Keratinocyte (primary cell): Measurements from ENCODE around the gene AGAP1. TPM values are rescaled to one million over a fixed set of nuclear protein-coding genes. Genes with fewer than 3 reads are reported as not detected.

Source experiments
- DNase-seq: peaks from one replicate; pipeline ENCODE4 v3.0.0-alpha.2; 2011; ENCODE audit warnings: low read depth, missing footprints, low spot score
- FAIRE-seq: peaks from 2 replicates; lab custom pipeline; 2011; peaks lifted over from hg19 to GRCh38; lab: Jason Lieb, UNC
- H2AFZ ChIP-seq: 2 replicates; pipeline ENCODE4 v1.6.0; 2012; ENCODE audit warnings: low read length, control low read depth, inconsistent platforms; ENCODE audit not compliant: control insufficient read depth
- H3K27ac ChIP-seq: 2 replicates; pipeline ENCODE4 v1.5.1; 2011; ENCODE audit warnings: low read length; ENCODE audit not compliant: control insufficient read depth, insufficient read depth
- H3K27me3 ChIP-seq: 3 replicates; pipeline ENCODE4 v1.6.0; 2011; ENCODE audit warnings: low read length; ENCODE audit not compliant: control insufficient read depth, insufficient read depth; ENCODE audit errors: extremely low read depth
- H3K36me3 ChIP-seq, 2 experiments: 2 replicates in 1 of 2; 3 replicates in 1 of 2; pipeline ENCODE4 v1.5.1; 2011; ENCODE audit warnings: low read length in 2 of 2, mild to moderate bottlenecking in 1 of 2; ENCODE audit not compliant: control insufficient read depth in 2 of 2, insufficient read depth in 2 of 2; ENCODE audit errors: extremely low read depth in 1 of 2
- H3K4me1 ChIP-seq: 3 replicates; pipeline ENCODE4 v1.5.1; 2011; ENCODE audit warnings: low read length; ENCODE audit not compliant: control insufficient read depth, insufficient read depth; ENCODE audit errors: extremely low read depth
- H3K4me2 ChIP-seq: 3 replicates; pipeline ENCODE4 v1.6.0; 2011; ENCODE audit warnings: low read depth, low read length; ENCODE audit not compliant: control insufficient read depth, insufficient read depth; ENCODE audit errors: extremely low read depth
- H3K4me3 ChIP-seq, 3 experiments: fragments of 200-600 bp in 1 of 3; sonication (generic) in 1 of 3; 2 replicates in 2 of 3; 3 replicates in 1 of 3; pipeline ENCODE4 v1.5.1; 2011 to 2016; ENCODE audit warnings: low read length in 3 of 3, mild to moderate bottlenecking in 3 of 3, control low read depth in 2 of 3, inconsistent platforms in 1 of 3, low read depth in 1 of 3, mixed read lengths in 1 of 3, mixed run types in 1 of 3, moderate library complexity in 1 of 3; ENCODE audit not compliant: control insufficient read depth in 2 of 3, insufficient read depth in 2 of 3; ENCODE audit errors: extremely low read depth in 1 of 3
- H3K79me2 ChIP-seq: 2 replicates; pipeline ENCODE4 v1.6.0; 2012; ENCODE audit warnings: low read length; ENCODE audit not compliant: control insufficient read depth, insufficient read depth
- H3K9ac ChIP-seq: 3 replicates; pipeline ENCODE4 v1.6.0; 2011; ENCODE audit warnings: low read length; ENCODE audit not compliant: control insufficient read depth, insufficient read depth; ENCODE audit errors: extremely low read depth
- H3K9me1 ChIP-seq: 3 replicates; pipeline ENCODE4 v1.6.0; 2011; ENCODE audit warnings: low read length; ENCODE audit not compliant: control insufficient read depth, insufficient read depth; ENCODE audit errors: extremely low read depth
- H3K9me3 ChIP-seq: 2 replicates; pipeline ENCODE4 v1.5.1; 2012; ENCODE audit warnings: low read depth, low read length; ENCODE audit not compliant: control insufficient read depth
- H4K20me1 ChIP-seq: 3 replicates; pipeline ENCODE4 v1.6.0; 2011; ENCODE audit warnings: low read length; ENCODE audit not compliant: control insufficient read depth, insufficient read depth; ENCODE audit errors: extremely low read depth
- CTCF ChIP-seq, 3 experiments: IDR thresholded peaks in 1 of 3; conservative IDR thresholded peaks in 1 of 3; optimal IDR thresholded peaks in 1 of 3; 2 replicates in 2 of 3; 3 replicates in 1 of 3; pipeline versions ENCODE3 to v1.5.1; 2011; ENCODE audit warnings: low read length in 3 of 3, mild to moderate bottlenecking in 3 of 3, moderate library complexity in 2 of 3, control low read depth in 1 of 3, inconsistent platforms in 1 of 3; ENCODE audit not compliant: insufficient read depth in 2 of 3; ENCODE audit errors: extremely low read depth in 1 of 3
- EZH2 ChIP-seq: IDR thresholded peaks from one replicate; pipeline ENCODE4 v1.6.1; 2012; ENCODE audit warnings: inconsistent platforms, mild to moderate bottlenecking, low read length, moderate library complexity
- dilution Hi-C: fragments of 300-500 bp; cut with MboI; formaldehyde crosslinking; loops from one replicate; pipeline ENCODE4 v1.7.0; 2020; ENCODE audit warnings: low sequenced_read_pairs; ENCODE audit not compliant: extremely low pct_ligation_motif_present
- polyA plus RNA-seq, 5 experiments: library from polyadenylated mRNA; depleted of rRNA in 3 of 5; stranded (reverse) in 3 of 5; stranded (forward) in 1 of 5; unstranded in 1 of 5; fragments of >200 nt; gene quantifications; 1 replicate in 1 of 5; 2 replicates in 3 of 5; 3 replicates in 1 of 5; pipeline versions ENCODE4 v1.2.1 to v1.2.3, GENCODE V29; 2011 to 2012; ENCODE audit warnings: missing spikeins in 2 of 5, low read depth in 1 of 5, low replicate concordance in 1 of 5

Gene AGAP1
- polyA plus RNA-seq, 1 donor (not counting 4 experiments of a cell fraction or from before 2014, with no cell fraction given), result 12.6 TPM

- no peaks in the 10 kb centered on the region for H4K20me1 ChIP-seq
- DNase-seq (no peak), FAIRE-seq (no peak)
- H3K27ac ChIP-seq, result no peak overlapping the region
- H3K79me2 ChIP-seq, result no peaks in the 10 kb centered on the region
- H3K4me1 ChIP-seq, result peaks cover 4% of the 10 kb centered on the region
- H3K4me3 ChIP-seq, result no peak overlapping the region
- no peaks in the 10 kb centered on the region for H3K36me3 ChIP-seq
- H3K4me2 ChIP-seq, result no peak overlapping the region
- H3K27me3 ChIP-seq, result no peaks in the 10 kb centered on the region
- no peak overlapping the region for H2AFZ ChIP-seq
- H3K9me3 ChIP-seq, result no peaks in the 10 kb centered on the region
- dilution Hi-C loops, result no loop called here
- no peaks in the 10 kb centered on the region for H3K9me1 ChIP-seq
- TF ChIP-seq CTCF (optimal IDR thresholded peaks at IDR 0.05 in 1 of 3, IDR thresholded peaks at IDR 0.05 in 1 of 3, conservative IDR thresholded peaks at IDR 0.05 in 1 of 3; ENCODE audit: extremely low read depth in 1 of 3, insufficient read depth in 2 of 3, low read length in 3 of 3) (no peak), EZH2 (no peak)
- H3K9ac ChIP-seq, result no peak overlapping the region
Observed at GRCh38 chr2:235957251-235957650, 463.4 kb downstream of the AGAP1 start.

GRCh38 chr2:235958221-235958930 is 464.5 kb downstream of the AGAP1 start:
- H3K9me3 ChIP-seq, result no peaks in the 10 kb centered on the region
- H3K4me1 ChIP-seq, result no peaks in the 10 kb centered on the region
- H3K4me3 ChIP-seq, result no peak overlapping the region
- H3K27me3 ChIP-seq, result no peaks in the 10 kb centered on the region
- no peak overlapping the region for H3K9ac ChIP-seq
- H3K79me2 ChIP-seq, result no peaks in the 10 kb centered on the region
- H3K27ac ChIP-seq, result no peak overlapping the region
- H4K20me1 ChIP-seq, result no peaks in the 10 kb centered on the region
- DNase-seq (no peak), FAIRE-seq (no peak)
- no peak overlapping the region for H3K4me2 ChIP-seq
- TF ChIP-seq EZH2 (no peak), CTCF (optimal IDR thresholded peaks at IDR 0.05 in 1 of 3, IDR thresholded peaks at IDR 0.05 in 1 of 3, conservative IDR thresholded peaks at IDR 0.05 in 1 of 3; ENCODE audit: extremely low read depth in 1 of 3, insufficient read depth in 2 of 3, low read length in 3 of 3) (no peak)
- H3K9me1 ChIP-seq, result no peaks in the 10 kb centered on the region
- H3K36me3 ChIP-seq, result no peaks in the 10 kb centered on the region
- no peak overlapping the region for H2AFZ ChIP-seq
- dilution Hi-C loops, result no loop called here
